ENCODE measurements around the gene ATXN2. TPM values are rescaled to one million over a fixed set of nuclear protein-coding genes. Genes with fewer than 3 reads are reported as not detected.

The ATXN2 gene
- total RNA-seq, 1 experiment from 2014 or later, result 56.3 TPM

DNA sequence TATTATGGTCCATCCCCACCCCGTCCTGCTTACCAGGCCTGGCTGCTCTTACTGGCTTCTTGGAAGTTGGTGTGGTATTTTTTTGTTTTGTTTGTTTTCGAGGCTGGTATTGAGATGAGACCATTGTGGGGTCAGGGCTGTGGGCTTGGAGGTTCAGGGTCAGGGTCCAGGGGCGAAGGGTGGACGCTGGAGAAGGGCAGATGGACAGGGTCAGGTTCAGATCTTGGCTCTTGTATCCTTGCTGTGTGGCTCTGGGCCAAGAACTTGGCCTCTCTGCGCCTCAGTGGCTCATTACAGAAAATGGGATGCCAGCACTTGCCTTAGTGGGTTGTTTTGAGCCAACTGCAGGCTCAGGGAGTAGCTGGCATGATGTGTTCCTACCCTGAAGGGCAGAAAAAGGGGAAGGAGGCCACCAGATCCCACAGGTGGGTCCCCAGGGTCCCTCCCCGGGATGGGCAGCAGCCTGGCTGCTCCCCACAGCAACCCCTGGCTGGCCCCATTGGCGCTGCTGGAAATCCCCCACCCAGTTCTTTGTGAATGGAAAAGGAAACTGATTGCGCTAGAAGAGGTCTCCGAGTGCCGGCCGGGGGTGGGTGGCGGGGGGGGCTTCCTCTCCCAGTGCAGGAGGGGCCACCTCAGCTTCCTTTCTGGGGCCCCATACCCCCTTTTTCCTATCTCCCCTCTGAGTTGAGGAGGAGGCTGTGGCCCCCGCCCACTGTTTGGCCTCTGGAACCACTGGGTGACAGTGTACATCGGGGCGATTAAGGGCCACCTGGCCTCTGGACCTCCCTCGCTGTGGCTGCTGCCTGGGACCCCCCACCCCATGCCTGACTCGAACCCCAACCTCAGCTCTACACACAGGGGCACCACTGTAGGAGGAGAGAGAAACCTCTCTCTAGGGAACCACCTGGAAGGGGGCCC, 168.4 kb downstream of the ATXN2 start (continued):
- no peak for TF ChIP-seq E2F4 (CRISPR knock-in tag; IDR thresholded peaks at IDR 0.05; ENCODE audit: borderline replicate concordance, low read depth)
- TF ChIP-seq FOXP1 (CRISPR knock-in tag; IDR thresholded peaks at IDR 0.05; ENCODE audit: borderline replicate concordance), result no peak
- TF ChIP-seq CTCF (IDR thresholded peaks at IDR 0.05), result no peak
- no peak for TF ChIP-seq ZNF396 (CRISPR knock-in tag; IDR thresholded peaks at IDR 0.05; ENCODE audit: borderline replicate concordance)
- TF ChIP-seq, protein P1, sequence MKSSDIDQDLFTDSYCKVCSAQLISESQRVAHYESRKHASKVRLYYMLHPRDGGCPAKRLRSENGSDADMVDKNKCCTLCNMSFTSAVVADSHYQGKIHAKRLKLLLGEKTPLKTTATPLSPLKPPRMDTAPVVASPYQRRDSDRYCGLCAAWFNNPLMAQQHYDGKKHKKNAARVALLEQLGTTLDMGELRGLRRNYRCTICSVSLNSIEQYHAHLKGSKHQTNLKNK (CRISPR knock-in tag; IDR thresholded peaks at IDR 0.05), result no peak
- no peak for TF ChIP-seq SOX15 (CRISPR knock-in tag; IDR thresholded peaks at IDR 0.05)
- no peak for TF ChIP-seq FOXK1 (CRISPR knock-in tag; IDR thresholded peaks at IDR 0.05)
- TF ChIP-seq TEAD4 (CRISPR knock-in tag; IDR thresholded peaks at IDR 0.05), result no peak
- TF ChIP-seq ZNF138 (CRISPR knock-in tag; conservative IDR thresholded peaks at IDR 0.05), result no peak

DNA sequence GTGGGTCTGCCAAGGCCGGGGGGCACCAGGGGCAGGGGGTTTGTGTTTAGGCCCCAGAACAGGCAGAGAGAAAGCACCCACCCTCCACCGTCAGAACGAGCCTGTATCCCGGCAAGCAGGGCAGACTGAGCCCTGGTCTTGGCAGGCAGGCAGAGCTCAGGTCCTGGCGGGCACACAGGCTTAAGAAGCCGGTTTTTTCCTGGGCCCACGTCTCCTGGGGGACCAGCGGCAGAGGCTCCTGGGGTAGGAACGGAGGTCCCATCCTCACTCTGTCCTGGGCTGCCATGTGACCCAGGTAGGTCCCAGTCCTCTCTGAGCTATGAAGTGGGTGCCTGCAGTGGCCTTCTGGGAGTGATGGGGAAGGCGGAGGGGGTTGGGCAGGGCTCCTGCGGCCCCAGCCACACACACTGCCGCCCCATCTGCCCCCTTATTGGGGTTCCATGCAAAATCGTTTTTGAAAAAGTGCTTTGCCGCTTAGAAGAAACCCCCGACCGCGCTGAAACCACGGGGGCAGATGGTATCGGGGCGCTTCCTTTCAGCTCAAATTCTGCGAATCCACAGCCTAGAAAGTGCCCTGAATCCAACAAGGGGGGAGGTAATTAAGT, 169.2 kb downstream of the ATXN2 start:
- Mint-ChIP-seq H3K9me3 (no peaks in the 10 kb centered on the region), H3K27ac (peak overlapping the region; percentile 83), H3K4me3 (no peak overlapping the region), H3K27me3 (ENCODE audit: low read depth) (no peaks in the 10 kb centered on the region), H3K36me3 (no peaks in the 10 kb centered on the region), H3K4me1 (peaks cover 46% of the 10 kb centered on the region)
- ATAC-seq (no peak; the same call in 1 of the 2 replicates), DNase-seq (ENCODE audit: low spot score) (no peak)
- ChIA-PET POLR2A (interaction anchor here (0.6 to 1.0 kb wide), 3 partner anchors 10 to 26 kb away, joined by 3 to 4 read pairs (median 4); no protein-coding TSS in a partner anchor), CTCF (interaction anchor here (0.6 to 3.3 kb wide), 5 partner anchors 22 to 721 kb away, joined by 3 to 25 read pairs (median 9); no protein-coding TSS in a partner anchor)
- TF ChIP-seq OVOL2 (CRISPR knock-in tag; IDR thresholded peaks at IDR 0.05; ENCODE audit: borderline replicate concordance) (no peak), CTCF (IDR thresholded peaks at IDR 0.05) (no peak), AR (CRISPR knock-in tag; IDR thresholded peaks at IDR 0.05) (no peak), CREM (CRISPR knock-in tag; IDR thresholded peaks at IDR 0.05) (no peak), TEAD4 (CRISPR knock-in tag; IDR thresholded peaks at IDR 0.05) (no peak), AFF4 (CRISPR knock-in tag; IDR thresholded peaks at IDR 0.05; ENCODE audit: borderline replicate concordance) (no peak), ZNF121 (CRISPR knock-in tag; IDR thresholded peaks at IDR 0.05) (no peak), TP53 (CRISPR knock-in tag; IDR thresholded peaks at IDR 0.05) (no peak)
- TF ChIP-seq, protein P2, sequence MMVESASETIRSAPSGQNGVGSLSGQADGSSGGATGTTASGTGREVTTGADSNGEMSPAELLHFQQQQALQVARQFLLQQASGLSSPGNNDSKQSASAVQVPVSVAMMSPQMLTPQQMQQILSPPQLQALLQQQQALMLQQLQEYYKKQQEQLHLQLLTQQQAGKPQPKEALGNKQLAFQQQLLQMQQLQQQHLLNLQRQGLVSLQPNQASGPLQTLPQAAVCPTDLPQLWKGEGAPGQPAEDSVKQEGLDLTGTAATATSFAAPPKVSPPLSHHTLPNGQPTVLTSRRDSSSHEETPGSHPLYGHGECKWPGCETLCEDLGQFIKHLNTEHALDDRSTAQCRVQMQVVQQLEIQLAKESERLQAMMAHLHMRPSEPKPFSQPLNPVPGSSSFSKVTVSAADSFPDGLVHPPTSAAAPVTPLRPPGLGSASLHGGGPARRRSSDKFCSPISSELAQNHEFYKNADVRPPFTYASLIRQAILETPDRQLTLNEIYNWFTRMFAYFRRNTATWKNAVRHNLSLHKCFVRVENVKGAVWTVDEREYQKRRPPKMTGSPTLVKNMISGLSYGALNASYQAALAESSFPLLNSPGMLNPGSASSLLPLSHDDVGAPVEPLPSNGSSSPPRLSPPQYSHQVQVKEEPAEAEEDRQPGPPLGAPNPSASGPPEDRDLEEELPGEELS (CRISPR knock-in tag; IDR thresholded peaks at IDR 0.05), result no peak
- TF ChIP-seq, protein P3, sequence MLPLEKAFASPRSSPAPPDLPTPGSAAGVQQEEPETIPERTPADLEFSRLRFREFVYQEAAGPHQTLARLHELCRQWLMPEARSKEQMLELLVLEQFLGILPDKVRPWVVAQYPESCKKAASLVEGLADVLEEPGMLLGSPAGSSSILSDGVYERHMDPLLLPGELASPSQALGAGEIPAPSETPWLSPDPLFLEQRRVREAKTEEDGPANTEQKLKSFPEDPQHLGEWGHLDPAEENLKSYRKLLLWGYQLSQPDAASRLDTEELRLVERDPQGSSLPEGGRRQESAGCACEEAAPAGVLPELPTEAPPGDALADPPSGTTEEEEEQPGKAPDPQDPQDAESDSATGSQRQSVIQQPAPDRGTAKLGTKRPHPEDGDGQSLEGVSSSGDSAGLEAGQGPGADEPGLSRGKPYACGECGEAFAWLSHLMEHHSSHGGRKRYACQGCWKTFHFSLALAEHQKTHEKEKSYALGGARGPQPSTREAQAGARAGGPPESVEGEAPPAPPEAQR (CRISPR knock-in tag; IDR thresholded peaks at IDR 0.05), result no peak

All from WTC11 (cell line).